PC-3 (cell line): Measurements from ENCODE around the gene SPATA33. TPM values are rescaled to one million over a fixed set of nuclear protein-coding genes. Genes with fewer than 3 reads are reported as not detected.

Experiments
- ATAC-seq: fragments of 200-7000 bp; cut with Tn5 transposase; 2 replicates; pipeline ENCODE4 v1.9.1; 2020; ENCODE audit warnings: mild to moderate bottlenecking, moderate library complexity
- BruUV-seq: library from RNA; stranded (reverse); fragments of 400-500 nt; replicated peaks from 2 replicates; lab custom pipeline; 2021; lab: Mats Ljungman, UMichigan
- CTCF ChIA-PET: fragments of 300-600 bp; sonication (Branson Sonifier 250); formaldehyde crosslinking; loops from one replicate; lab custom pipeline; 2022; ENCODE audit warnings: antibody characterized with exemption; lab: Charles Lee
- POLR2A ChIA-PET: fragments of 300-600 bp; sonication (Branson Sonifier 250); formaldehyde crosslinking; loops from one replicate; lab custom pipeline; 2022; ENCODE audit warnings: antibody characterized with exemption; ENCODE audit not compliant: unreplicated experiment; lab: Charles Lee
- DNase-seq: peaks from one replicate; pipeline ENCODE4 v3.0.0-alpha.2; 2015
- H2AFZ ChIP-seq: fragments of 300-600 bp; sonication (generic); 2 replicates; pipeline ENCODE4 v1.6.0; 2016; ENCODE audit warnings: antibody characterized with exemption, low read length
- H3F3A ChIP-seq: fragments of 300-600 bp; sonication (generic); one replicate; pipeline ENCODE4 v1.6.0; 2017; ENCODE audit warnings: antibody characterized with exemption, low read length, control low read depth, mild to moderate bottlenecking; ENCODE audit not compliant: unreplicated experiment
- H3K27ac ChIP-seq: fragments of 300-600 bp; sonication (generic); 2 replicates; pipeline ENCODE4 v1.5.1; 2016; ENCODE audit warnings: mild to moderate bottlenecking, low read length
- H3K27me3 ChIP-seq: fragments of 300-600 bp; sonication (generic); 2 replicates; pipeline ENCODE4 v1.6.1; 2016; ENCODE audit warnings: low read length, mixed read lengths
- H3K36me3 ChIP-seq: fragments of 300-600 bp; sonication (generic); 2 replicates; pipeline ENCODE4 v1.6.1; 2016; ENCODE audit warnings: low read depth, mixed run types, low read length, mixed read lengths
- H3K4me1 ChIP-seq: fragments of 300-600 bp; sonication (generic); 2 replicates; pipeline ENCODE4 v1.5.1; 2016; ENCODE audit warnings: low read length; ENCODE audit not compliant: insufficient read depth
- H3K4me2 ChIP-seq: fragments of 300-600 bp; sonication (generic); 2 replicates; pipeline ENCODE4 v1.6.0; 2016; ENCODE audit warnings: low read length
- H3K4me3 ChIP-seq: fragments of 300-600 bp; sonication (generic); 2 replicates; pipeline ENCODE4 v1.5.1; 2016; ENCODE audit warnings: mild to moderate bottlenecking, low read length, mixed read lengths
- H3K79me2 ChIP-seq: fragments of 300-600 bp; sonication (generic); 2 replicates; pipeline ENCODE4 v1.6.1; 2017; ENCODE audit warnings: low read length, mixed read lengths
- H3K9ac ChIP-seq: fragments of 300-600 bp; sonication (generic); 2 replicates; pipeline ENCODE4 v1.6.0; 2016; ENCODE audit warnings: mild to moderate bottlenecking, low read length
- H3K9me2 ChIP-seq: fragments of 300-600 bp; sonication (generic); replicated peaks from 2 replicates; pipeline ENCODE4 v1.6.1; 2016; ENCODE audit warnings: mixed run types, low read length, mixed read lengths
- H3K9me3 ChIP-seq: fragments of 300-600 bp; sonication (generic); 2 replicates; pipeline ENCODE4 v1.6.1; 2016; ENCODE audit warnings: low read length, mixed read lengths
- H4K20me1 ChIP-seq: fragments of 300-600 bp; sonication (generic); 2 replicates; pipeline ENCODE4 v1.6.1; 2016; ENCODE audit warnings: low read length, mixed read lengths
- EZH2 ChIP-seq: fragments of 300-600 bp; sonication (generic); IDR thresholded peaks from one replicate; pipeline ENCODE4 v1.6.1; 2017; ENCODE audit warnings: antibody characterized with exemption, mild to moderate bottlenecking, low read length; ENCODE audit not compliant: unreplicated experiment
- EZH2phosphoT487 ChIP-seq: fragments of 300-600 bp; sonication (generic); IDR thresholded peaks from 2 replicates; pipeline ENCODE4 v1.6.1; 2018; ENCODE audit warnings: mild to moderate bottlenecking, antibody characterized with exemption, low read length, borderline replicate concordance
- intact Hi-C: fragments of 100-400 bp; cut with micrococcal nuclease; formaldehyde crosslinking; loops from 2 replicates; pipeline ENCODE4 v1.9.0; 2023
- total RNA-seq: library from RNA; depleted of rRNA; stranded (reverse); fragments of >200 nt; gene quantifications from 2 replicates; pipeline ENCODE4 v1.2.3, GENCODE V29; 2014
- TF ChIP-seq, protein P1 (sequence below): fragments of 300-600 bp; sonication (generic); conservative IDR thresholded peaks from 2 replicates; pipeline ENCODE4 v1.5.1; 2017; ENCODE audit warnings: antibody characterized with exemption, low read depth, mild to moderate bottlenecking, low read length

Gene SPATA33
- total RNA-seq, 1 experiment from 2014 or later: 7.9 TPM

DNA sequence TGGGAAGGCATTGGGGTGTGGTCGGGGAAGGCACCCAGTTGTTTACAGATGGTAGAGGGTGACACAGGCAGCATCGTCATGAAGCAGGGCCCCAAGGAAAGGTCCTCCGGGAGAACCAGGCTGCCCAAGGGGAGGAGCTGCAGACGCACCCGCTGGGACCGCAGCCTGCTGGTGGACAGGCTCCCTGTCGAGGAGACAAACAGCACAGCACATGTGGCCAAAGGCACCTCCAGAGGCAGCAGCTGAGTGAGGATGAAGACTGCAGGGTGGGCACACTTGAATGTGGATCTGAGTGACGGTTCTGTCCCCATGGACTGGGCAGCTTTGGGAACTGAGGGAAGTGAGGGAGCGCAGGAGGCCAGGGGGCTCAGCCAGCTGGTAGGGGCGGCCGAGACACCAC lies 12.5 kb upstream of the SPATA33 start:
- Histone ChIP-seq H3K79me2 (no peaks in the 10 kb centered on the region), H3K4me3 (no peak overlapping the region), H3K4me1 (no peaks in the 10 kb centered on the region), H3K36me3 (no peaks in the 10 kb centered on the region; the same call in 1 of the 2 replicates), H3K9ac (no peak overlapping the region), H2AFZ (no peak overlapping the region), H3K4me2 (no peak overlapping the region), H3F3A (no peaks in the 10 kb centered on the region), H3K9me2 (no peaks in the 10 kb centered on the region), H3K27me3 (no peaks in the 10 kb centered on the region), H3K27ac (no peak overlapping the region), H4K20me1 (no peaks in the 10 kb centered on the region), H3K9me3 (no peaks in the 10 kb centered on the region)
- intact Hi-C loops: no loop called here
- CTCF ChIA-PET: no interaction called here
- DNase-seq: no peak
- ATAC-seq: no peak
- TSS peak; percentile 6 for BruUV-seq
- TF ChIP-seq, protein P1, sequence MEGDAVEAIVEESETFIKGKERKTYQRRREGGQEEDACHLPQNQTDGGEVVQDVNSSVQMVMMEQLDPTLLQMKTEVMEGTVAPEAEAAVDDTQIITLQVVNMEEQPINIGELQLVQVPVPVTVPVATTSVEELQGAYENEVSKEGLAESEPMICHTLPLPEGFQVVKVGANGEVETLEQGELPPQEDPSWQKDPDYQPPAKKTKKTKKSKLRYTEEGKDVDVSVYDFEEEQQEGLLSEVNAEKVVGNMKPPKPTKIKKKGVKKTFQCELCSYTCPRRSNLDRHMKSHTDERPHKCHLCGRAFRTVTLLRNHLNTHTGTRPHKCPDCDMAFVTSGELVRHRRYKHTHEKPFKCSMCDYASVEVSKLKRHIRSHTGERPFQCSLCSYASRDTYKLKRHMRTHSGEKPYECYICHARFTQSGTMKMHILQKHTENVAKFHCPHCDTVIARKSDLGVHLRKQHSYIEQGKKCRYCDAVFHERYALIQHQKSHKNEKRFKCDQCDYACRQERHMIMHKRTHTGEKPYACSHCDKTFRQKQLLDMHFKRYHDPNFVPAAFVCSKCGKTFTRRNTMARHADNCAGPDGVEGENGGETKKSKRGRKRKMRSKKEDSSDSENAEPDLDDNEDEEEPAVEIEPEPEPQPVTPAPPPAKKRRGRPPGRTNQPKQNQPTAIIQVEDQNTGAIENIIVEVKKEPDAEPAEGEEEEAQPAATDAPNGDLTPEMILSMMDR: no peak
- TF ChIP-seq EZH2phosphoT487: no peak
- TF ChIP-seq EZH2: no peak
- POLR2A ChIA-PET: no interaction called here

GRCh38 chr16:89646270-89646669 lies 11.4 kb upstream of the SPATA33 start:
- Histone ChIP-seq H3K9me2 (no peaks in the 10 kb centered on the region), H4K20me1 (no peaks in the 10 kb centered on the region), H3K27ac (no peak overlapping the region), H3K79me2 (no peaks in the 10 kb centered on the region), H3F3A (no peaks in the 10 kb centered on the region), H3K27me3 (no peaks in the 10 kb centered on the region), H3K36me3 (no peaks in the 10 kb centered on the region; the same call in 1 of the 2 replicates), H3K9me3 (no peaks in the 10 kb centered on the region), H3K4me1 (no peaks in the 10 kb centered on the region), H3K4me3 (no peak overlapping the region), H3K4me2 (no peak overlapping the region), H2AFZ (no peak overlapping the region), H3K9ac (no peak overlapping the region)
- intact Hi-C loops: no loop called here
- ATAC-seq (no peak), DNase-seq (no peak)
- TF ChIP-seq, protein P1: no peak
- no peak for TF ChIP-seq EZH2phosphoT487
- TF ChIP-seq EZH2: no peak
- no TSS peak for BruUV-seq
- POLR2A ChIA-PET: no interaction called here
- CTCF ChIA-PET: no interaction called here

GRCh38 chr16:89646906-89647305 lies 10.7 kb upstream of the SPATA33 start:
- no peak for ATAC-seq

More at GRCh38 chr16:89646906-89647305, 10.7 kb upstream of the SPATA33 start:
- Histone ChIP-seq H3F3A (no peaks in the 10 kb centered on the region), H3K4me3 (no peak overlapping the region), H4K20me1 (no peaks in the 10 kb centered on the region), H3K9me2 (no peaks in the 10 kb centered on the region), H3K27me3 (no peaks in the 10 kb centered on the region), H3K9ac (no peak overlapping the region), H3K9me3 (no peaks in the 10 kb centered on the region), H3K4me1 (no peaks in the 10 kb centered on the region), H3K36me3 (no peaks in the 10 kb centered on the region; the same call in 1 of the 2 replicates), H3K4me2 (no peak overlapping the region), H2AFZ (no peak overlapping the region), H3K79me2 (no peaks in the 10 kb centered on the region), H3K27ac (no peak overlapping the region)
- BruUV-seq: no TSS peak
- CTCF ChIA-PET: interaction anchor here (0.6 kb wide), 1 partner anchor 44 kb away, joined by 5 read pairs; no protein-coding TSS in a partner anchor
- DNase-seq: peak; percentile 42
- TF ChIP-seq, protein P1: no peak
- intact Hi-C loops: no loop called here
- POLR2A ChIA-PET: no interaction called here
